A673 (cell line): Measurements from ENCODE around the gene SHISAL1.

ENCODE experiments used
- CTCF ChIP-seq: fragments of 300-800, 200-600 bp; sonication (generic); conservative IDR thresholded peaks from 2 replicates; pipeline ENCODE4 v1.5.1; 2017; ENCODE audit warnings: low read depth, mild to moderate bottlenecking, antibody characterized with exemption, low read length, moderate library complexity, mixed read lengths
- EZH2 ChIP-seq: fragments of 200-600 bp; sonication (generic); IDR thresholded peaks from 2 replicates; pipeline ENCODE4 v1.6.1; 2017; ENCODE audit warnings: borderline replicate concordance, low read depth, mild to moderate bottlenecking, mixed read lengths, antibody characterized with exemption, low read length; ENCODE audit not compliant: poor library complexity, severe bottlenecking

GRCh38 chr22:44248926-44249325 lies 63.8 kb downstream of the SHISAL1 start:
- no peak for TF ChIP-seq CTCF
- TF ChIP-seq EZH2, result no peak
